Measurements from ENCODE around the gene PAQR8. TPM values are rescaled to one million over a fixed set of nuclear protein-coding genes. Genes with fewer than 3 reads are reported as not detected.

PAQR8 gene
- total and polyA plus RNA-seq, 4 donors, result 0.43 to 3.3 (median 0.74) TPM

GRCh38 chr6:52340603-52340880 is 21.4 kb upstream of the PAQR8 start:
- Histone ChIP-seq H3K4me3 (ENCODE audit: low read depth in 1 of 3, low read length in 3 of 3) (no peak overlapping the region), H3K27me3 (ENCODE audit: control insufficient read depth in 4 of 4, insufficient read depth in 4 of 4, low read length in 3 of 4) (no peaks in the 10 kb centered on the region), H3K4me1 (ENCODE audit: control insufficient read depth in 4 of 4, insufficient read depth in 4 of 4, low read length in 3 of 4) (no peaks in the 10 kb centered on the region), H3K27ac (ENCODE audit: low read depth in 1 of 2, low read length in 2 of 2) (no peak overlapping the region), H3K9ac (ENCODE audit: low read depth in 1 of 2, low read length in 2 of 2) (no peak overlapping the region), H3K36me3 (ENCODE audit: control insufficient read depth in 4 of 4, insufficient read depth in 3 of 4, low read depth in 1 of 4, low read length in 3 of 4) (no peaks in the 10 kb centered on the region), H3K9me3 (ENCODE audit: control insufficient read depth in 4 of 4, low read length in 3 of 4) (no peaks in the 10 kb centered on the region)
- no peak for DNase-seq (ENCODE audit: low spot score)
- TF ChIP-seq TAF1 (conservative IDR thresholded peaks at IDR 0.05), result no peak
- no peak for TF ChIP-seq NR2F2 (IDR thresholded peaks at IDR 0.05)
- no peak for TF ChIP-seq FOXA2 (IDR thresholded peaks at IDR 0.05)
- no peak for TF ChIP-seq HNF4A (conservative IDR thresholded peaks at IDR 0.05)

GRCh38 chr6:52341561-52342260 is 20.2 kb upstream of the PAQR8 start:
- Histone ChIP-seq H3K4me1 (ENCODE audit: control insufficient read depth in 4 of 4, insufficient read depth in 4 of 4, low read length in 3 of 4) (no peaks in the 10 kb centered on the region), H3K9ac (ENCODE audit: low read depth in 1 of 2, low read length in 2 of 2) (no peak overlapping the region), H3K4me3 (ENCODE audit: low read depth in 1 of 3, low read length in 3 of 3) (no peak overlapping the region), H3K27ac (ENCODE audit: low read depth in 1 of 2, low read length in 2 of 2) (no peak overlapping the region), H3K9me3 (ENCODE audit: control insufficient read depth in 4 of 4, low read length in 3 of 4) (no peaks in the 10 kb centered on the region), H3K36me3 (ENCODE audit: control insufficient read depth in 4 of 4, insufficient read depth in 3 of 4, low read depth in 1 of 4, low read length in 3 of 4) (no peaks in the 10 kb centered on the region), H3K27me3 (ENCODE audit: control insufficient read depth in 4 of 4, insufficient read depth in 4 of 4, low read length in 3 of 4) (peaks cover 0 to 2% (median 0%) of the 10 kb centered on the region in 4 donors)
- TF ChIP-seq YY1 (IDR thresholded peaks at IDR 0.05), result no peak
- no peak for TF ChIP-seq HNF4G (IDR thresholded peaks at IDR 0.05)
- TF ChIP-seq RXRA (IDR thresholded peaks at IDR 0.05), result no peak
- TF ChIP-seq JUND (IDR thresholded peaks at IDR 0.05), result no peak
- TF ChIP-seq TAF1 (conservative IDR thresholded peaks at IDR 0.05), result no peak
- TF ChIP-seq RAD21 (IDR thresholded peaks at IDR 0.05), result no peak
- no peak for TF ChIP-seq MAX (IDR thresholded peaks at IDR 0.05)
- no peak for TF ChIP-seq REST (IDR thresholded peaks at IDR 0.05)
- TF ChIP-seq CTCF (IDR thresholded peaks at IDR 0.05; ENCODE audit: low read depth, low read length, missing input control), result no peak
- TF ChIP-seq FOXA2 (IDR thresholded peaks at IDR 0.05), result no peak
- no peak for TF ChIP-seq ZBTB33 (IDR thresholded peaks at IDR 0.05)
- DNase-seq (ENCODE audit: low spot score), result no peak
- whole genome bisulfite sequencing, result 69% methylated on average over 2 of the region's 2 CpGs

Measured in liver (tissue), 9 donors.